NT2/D1 (cell line): ENCODE data around the gene BCAM.

ENCODE experiments used
- DNase-seq: peaks from one replicate; pipeline ENCODE4 v3.0.0-alpha.2; 2011; ENCODE audit warnings: low read depth, low spot score
- H3K27me3 ChIP-seq: 2 replicates; pipeline ENCODE4 v1.6.0; 2011; ENCODE audit warnings: mild to moderate bottlenecking; ENCODE audit not compliant: insufficient read length, insufficient read depth
- H3K36me3 ChIP-seq: 2 replicates; pipeline ENCODE4 v1.6.1; 2011; ENCODE audit warnings: mild to moderate bottlenecking, low read length, mixed read lengths; ENCODE audit not compliant: insufficient read depth, insufficient read length
- H3K4me1 ChIP-seq: 2 replicates; pipeline ENCODE4 v1.5.1; 2011; ENCODE audit not compliant: insufficient read depth, insufficient read length
- H3K4me3 ChIP-seq: 2 replicates; pipeline ENCODE4 v1.5.1; 2011; ENCODE audit warnings: low read depth; ENCODE audit not compliant: insufficient read length
- H3K9ac ChIP-seq: 2 replicates; pipeline ENCODE4 v1.6.0; 2011; ENCODE audit warnings: low read depth; ENCODE audit not compliant: insufficient read length
- H3K9me3 ChIP-seq: 2 replicates; pipeline ENCODE4 v1.5.1; 2011; ENCODE audit warnings: mild to moderate bottlenecking, low read length; ENCODE audit not compliant: insufficient read depth
- SUZ12 ChIP-seq: IDR thresholded peaks from 2 replicates; pipeline ENCODE4 v1.6.1; 2011; ENCODE audit not compliant: insufficient read length, insufficient read depth; ENCODE audit errors: extremely low read depth
- YY1 ChIP-seq: IDR thresholded peaks from 2 replicates; pipeline ENCODE4 v1.6.1; 2011; ENCODE audit not compliant: insufficient read length, insufficient read depth
- ZNF274 ChIP-seq: IDR thresholded peaks from 2 replicates; pipeline ENCODE4 v1.6.1; 2011; ENCODE audit warnings: mild to moderate bottlenecking, low read depth, low read length

The BCAM gene

DNA sequence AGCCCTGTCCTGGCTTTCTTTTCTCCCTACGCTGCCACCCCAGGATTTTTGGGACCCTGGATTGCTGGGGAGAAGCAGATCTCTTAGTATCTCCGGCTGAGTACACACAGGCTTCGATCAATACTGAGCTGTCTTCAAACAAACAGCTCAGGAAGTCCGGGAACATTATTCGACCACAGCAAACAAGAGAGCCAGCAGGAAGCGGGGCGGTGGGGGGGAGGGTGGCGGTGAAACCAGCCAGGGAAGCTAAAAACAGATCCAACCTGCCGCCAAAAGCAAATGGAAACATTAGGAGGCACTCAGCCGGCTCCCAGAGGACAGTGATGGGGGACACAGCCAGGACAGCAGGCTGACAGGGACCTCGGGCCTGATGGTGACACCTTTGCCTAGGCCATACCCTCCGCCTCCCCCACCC lies 12.2 kb upstream of the BCAM start:
- Histone ChIP-seq H3K9ac (no peak overlapping the region), H3K36me3 (no peaks in the 10 kb centered on the region), H3K4me1 (no peaks in the 10 kb centered on the region), H3K27me3 (no peaks in the 10 kb centered on the region), H3K9me3 (no peaks in the 10 kb centered on the region), H3K4me3 (no peak overlapping the region)
- no peak for TF ChIP-seq SUZ12
- TF ChIP-seq YY1: no peak
- TF ChIP-seq ZNF274: no peak
- no peak for DNase-seq

DNA sequence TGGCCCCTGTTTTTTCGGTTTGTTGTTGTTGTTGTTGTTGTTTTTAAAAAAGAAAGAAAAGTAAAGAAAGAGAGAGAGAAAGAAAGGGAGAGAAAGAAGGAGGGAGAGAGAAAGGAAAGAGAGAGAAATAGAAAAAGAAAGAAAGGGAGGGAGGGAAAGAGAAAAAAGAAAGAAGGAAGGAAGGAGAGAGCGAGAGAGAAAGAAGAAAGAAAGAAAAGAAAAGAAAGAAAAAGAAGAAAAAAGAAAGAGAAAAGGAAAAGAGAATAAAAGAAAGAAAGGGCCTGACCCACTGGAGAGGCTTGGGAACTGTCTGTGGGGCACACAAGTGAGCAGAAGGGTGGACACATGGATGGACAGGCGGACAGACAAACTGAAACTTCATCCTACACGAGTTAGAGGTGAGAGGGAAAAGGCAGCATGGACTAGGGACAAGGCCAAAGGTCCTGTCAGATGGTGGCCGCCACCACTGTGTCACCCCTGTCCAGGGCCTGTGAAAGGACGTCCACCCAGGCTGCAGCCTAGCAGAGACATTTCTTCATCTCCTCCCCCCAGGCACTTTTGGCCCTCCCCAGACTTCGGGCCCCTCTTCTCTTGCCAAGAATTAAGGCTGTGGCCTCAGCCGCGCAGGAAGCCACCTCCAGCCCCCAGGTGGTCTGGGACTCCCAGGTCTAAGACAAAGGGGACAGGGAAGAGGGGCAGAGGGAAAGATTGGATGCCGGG lies 9.1 kb upstream of the BCAM start:
- Histone ChIP-seq H3K36me3 (no peaks in the 10 kb centered on the region), H3K4me1 (no peaks in the 10 kb centered on the region), H3K9me3 (no peaks in the 10 kb centered on the region), H3K9ac (peak overlapping the region; percentile 50), H3K27me3 (peaks cover 8% of the 10 kb centered on the region), H3K4me3 (no peak overlapping the region)
- no peak for DNase-seq
- TF ChIP-seq YY1: no peak
- no peak for TF ChIP-seq SUZ12
- TF ChIP-seq ZNF274: no peak

DNA sequence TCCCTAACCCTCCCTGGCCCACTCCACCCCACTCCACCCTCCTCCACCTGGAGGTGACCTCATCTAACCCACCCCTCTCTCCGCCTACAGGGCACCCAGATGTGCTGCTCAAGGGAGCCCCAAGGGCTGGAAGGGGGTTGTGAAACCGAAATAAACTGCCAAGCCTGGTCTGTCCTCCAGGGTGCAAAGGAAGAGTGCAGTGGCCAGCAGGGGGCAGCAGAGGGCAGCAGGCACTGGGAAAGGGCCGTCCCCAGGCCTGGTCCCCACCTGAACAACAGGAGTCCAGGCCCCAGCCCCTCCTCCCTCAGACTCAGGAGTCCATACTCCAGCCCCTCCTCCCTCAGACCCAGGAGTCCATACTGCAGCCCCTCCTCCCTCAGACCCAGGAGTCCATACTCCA lies 8.4 kb upstream of the BCAM start:
- peak; percentile 75 for DNase-seq
- Histone ChIP-seq H3K9me3 (no peaks in the 10 kb centered on the region), H3K9ac (peak overlapping the region; percentile 50), H3K36me3 (no peaks in the 10 kb centered on the region), H3K4me3 (no peak overlapping the region), H3K4me1 (no peaks in the 10 kb centered on the region), H3K27me3 (peaks cover 8% of the 10 kb centered on the region)
- no peak for TF ChIP-seq SUZ12
- TF ChIP-seq YY1: no peak
- TF ChIP-seq ZNF274: no peak

DNA sequence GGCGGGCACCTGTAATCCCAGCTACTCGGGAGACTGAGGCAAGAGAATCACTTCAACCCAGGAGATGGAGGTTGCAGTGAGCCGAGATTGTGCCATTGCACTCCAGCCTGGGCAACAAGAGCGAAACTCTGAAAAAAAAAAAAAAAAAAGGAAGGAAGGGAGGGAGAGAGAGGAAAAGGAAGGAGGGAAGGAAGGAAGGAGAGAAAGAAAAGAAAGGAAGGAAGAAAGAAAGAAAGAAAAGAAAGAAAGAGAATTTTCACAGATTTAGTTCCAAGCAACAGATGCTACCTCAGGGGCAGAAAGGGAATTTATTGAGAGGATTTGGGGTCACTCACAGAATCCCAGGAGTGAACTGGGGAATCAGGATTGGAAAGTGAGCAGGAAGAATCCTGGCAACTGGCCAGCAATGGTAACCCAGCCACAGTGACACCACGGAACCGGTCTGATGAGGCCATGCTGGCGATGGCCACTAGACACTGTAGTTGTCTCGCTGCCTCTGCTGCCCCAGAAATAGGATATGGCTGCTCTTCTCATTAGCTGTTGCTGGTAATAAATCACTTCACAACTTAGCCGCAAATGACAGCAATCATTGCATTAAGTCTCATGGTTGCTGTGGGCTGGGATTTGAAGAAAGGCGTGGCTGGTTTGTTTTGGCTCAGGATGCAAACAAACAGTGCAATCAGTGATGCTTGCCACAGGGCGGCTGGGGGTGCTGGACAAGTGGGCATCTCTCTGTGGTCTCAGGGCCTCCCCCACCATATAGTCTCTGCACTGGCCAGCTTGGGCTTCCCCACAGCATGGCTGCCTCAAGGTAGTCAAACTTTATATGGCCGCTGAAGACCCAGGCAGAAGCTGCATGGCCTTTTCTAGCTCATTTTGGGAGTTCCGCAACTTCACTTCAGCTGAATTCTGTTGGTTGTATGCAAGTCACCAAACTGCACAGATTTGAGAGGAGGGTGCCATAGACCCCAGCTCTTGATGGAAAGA lies 5.2 kb upstream of the BCAM start:
- Histone ChIP-seq H3K27me3 (peaks cover 8% of the 10 kb centered on the region), H3K4me1 (peaks cover 2% of the 10 kb centered on the region), H3K36me3 (no peaks in the 10 kb centered on the region), H3K9me3 (no peaks in the 10 kb centered on the region), H3K4me3 (no peak overlapping the region), H3K9ac (no peak overlapping the region)
- DNase-seq: no peak
- no peak for TF ChIP-seq ZNF274
- TF ChIP-seq YY1: no peak
- no peak for TF ChIP-seq SUZ12

DNA sequence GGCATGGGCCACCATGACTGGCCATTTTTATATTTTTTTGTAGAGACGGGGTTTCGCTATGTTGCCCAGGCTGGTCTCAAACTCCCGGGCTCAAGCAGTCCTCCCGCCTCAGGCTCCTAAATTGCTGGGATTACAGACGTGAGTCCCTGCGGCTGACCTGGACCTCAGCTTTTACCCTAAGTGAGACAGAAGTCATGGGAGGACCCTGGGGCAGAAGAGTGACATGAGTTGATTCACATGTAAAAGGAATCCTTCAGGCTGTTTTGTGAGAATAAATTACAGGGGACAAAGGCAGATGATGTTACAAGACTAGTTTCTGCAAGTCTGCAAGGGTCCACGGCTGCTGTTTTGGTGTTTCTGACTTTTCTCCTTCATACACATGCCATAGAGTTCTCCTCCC lies 2.6 kb upstream of the BCAM start:
- H3K9ac ChIP-seq: no peak overlapping the region
- peaks cover 7% of the 10 kb centered on the region for H3K4me1 ChIP-seq
- no peak for TF ChIP-seq YY1
- no peak for TF ChIP-seq SUZ12
- no peak for TF ChIP-seq ZNF274
- H3K36me3 ChIP-seq: peaks cover 3% of the 10 kb centered on the region
- DNase-seq: no peak
- H3K9me3 ChIP-seq: no peaks in the 10 kb centered on the region
- H3K4me3 ChIP-seq: no peak overlapping the region
- peaks cover 11% of the 10 kb centered on the region for H3K27me3 ChIP-seq

DNA sequence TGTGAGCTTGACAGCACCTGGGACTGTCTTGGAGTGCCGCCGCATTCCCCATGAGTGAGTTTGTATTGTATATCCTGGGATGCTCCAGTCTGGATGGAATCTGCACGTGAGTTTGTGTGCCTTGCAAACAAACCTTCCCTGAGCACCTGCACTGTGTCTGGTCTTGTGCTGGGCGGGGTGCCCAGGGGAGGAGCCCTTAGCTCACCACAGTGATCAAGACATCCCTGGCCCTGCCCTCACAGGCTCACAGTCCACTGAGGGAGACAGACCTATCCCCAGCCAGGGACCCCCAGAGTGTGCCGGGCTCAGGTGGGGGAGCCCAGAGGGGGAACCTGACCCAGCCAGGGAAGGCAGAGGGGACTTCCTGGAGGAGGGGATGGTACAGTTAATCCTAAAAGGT lies 1.7 kb upstream of the BCAM start:
- DNase-seq: no peak

More for the DNA sequence above, 1.7 kb upstream of the BCAM start:
- TF ChIP-seq ZNF274: no peak
- no peak for TF ChIP-seq YY1
- no peak for TF ChIP-seq SUZ12
- H3K4me1 ChIP-seq: peaks cover 9% of the 10 kb centered on the region
- H3K36me3 ChIP-seq: peaks cover 4% of the 10 kb centered on the region
- H3K27me3 ChIP-seq: peaks cover 13% of the 10 kb centered on the region
- H3K9me3 ChIP-seq: no peaks in the 10 kb centered on the region
- no peak overlapping the region for H3K4me3 ChIP-seq
- no peak overlapping the region for H3K9ac ChIP-seq
